OCI-LY3 (cell line): ENCODE data around the gene PCSK4.

Source experiments
- H2AFZ ChIP-seq: fragments of 200-600, 300-600 bp; shearing (Covaris generic); 2 replicates; pipeline ENCODE4 v1.6.0; 2014; ENCODE audit warnings: antibody characterized with exemption, low read depth, low read length
- H3K27ac ChIP-seq: fragments of 200-600, 300-600 bp; sonication (generic); 2 replicates; pipeline ENCODE4 v1.5.1; 2014; ENCODE audit warnings: mild to moderate bottlenecking, low read length, moderate library complexity, mixed read lengths
- H3K27me3 ChIP-seq: fragments of 200-600, 300-600 bp; sonication (generic); 2 replicates; pipeline ENCODE4 v1.6.1; 2014; ENCODE audit warnings: low read depth, low read length, mixed read lengths
- H3K36me3 ChIP-seq: fragments of 200-600, 300-600 bp; sonication (generic); replicated peaks from 2 replicates; pipeline ENCODE3; 2014; ENCODE audit warnings: low read depth, low read length, mixed read lengths
- H3K4me1 ChIP-seq: fragments of 300-600, 200-600 bp; sonication (generic); 2 replicates; pipeline ENCODE4 v1.6.1; 2014; ENCODE audit warnings: low read length, mixed read lengths
- H3K4me2 ChIP-seq: fragments of 200-600, 300-600 bp; sonication (generic); 2 replicates; pipeline ENCODE4 v1.6.1; 2014; ENCODE audit warnings: low read length, mixed read lengths
- H3K4me3 ChIP-seq: fragments of 300-600, 200-600 bp; sonication (generic); 2 replicates; pipeline ENCODE4 v1.5.1; 2014; ENCODE audit warnings: antibody characterized with exemption, mild to moderate bottlenecking, low read length, moderate library complexity
- H3K79me2 ChIP-seq: fragments of 300-600, 200-600 bp; shearing (Covaris generic); 2 replicates; pipeline ENCODE4 v1.6.1; 2014; ENCODE audit warnings: mild to moderate bottlenecking, low read length, mixed read lengths
- H3K9ac ChIP-seq: fragments of 300-600, 200-600 bp; shearing (Covaris generic); 2 replicates; pipeline ENCODE4 v1.6.0; 2014; ENCODE audit warnings: mild to moderate bottlenecking, low read length, moderate library complexity
- H3K9me3 ChIP-seq: fragments of 200-600, 300-600 bp; shearing (Covaris generic); 2 replicates; pipeline ENCODE4 v1.6.1; 2014; ENCODE audit warnings: low read length, mixed read lengths; ENCODE audit not compliant: insufficient read depth
- H4K20me1 ChIP-seq: fragments of 200-600, 300-600 bp; sonication (generic); 2 replicates; pipeline ENCODE4 v1.6.1; 2016; ENCODE audit warnings: low read length, mixed read lengths; ENCODE audit not compliant: insufficient read depth
- CTCF ChIP-seq: fragments of 200-600, 300-600 bp; sonication (generic); IDR thresholded peaks from 2 replicates; pipeline ENCODE4 v1.5.1; 2014; ENCODE audit warnings: antibody characterized with exemption, low read length, low read depth
- EZH2phosphoT487 ChIP-seq: fragments of 200-600 bp; shearing (Covaris generic); IDR thresholded peaks from 2 replicates; pipeline ENCODE4 v1.6.1; 2018; ENCODE audit warnings: antibody characterized with exemption, mixed run types, low read depth

PCSK4 gene

GRCh38 chr19:1451916-1452801 lies 38.0 kb downstream of the PCSK4 start:
- no peaks in the 10 kb centered on the region for H3K4me1 ChIP-seq
- H3K4me3 ChIP-seq, result no peak overlapping the region
- H3K27me3 ChIP-seq, result no peaks in the 10 kb centered on the region
- no peaks in the 10 kb centered on the region for H3K36me3 ChIP-seq
- H4K20me1 ChIP-seq, result no peaks in the 10 kb centered on the region
- no peak overlapping the region for H3K4me2 ChIP-seq
- no peak overlapping the region for H3K9ac ChIP-seq
- no peaks in the 10 kb centered on the region for H3K9me3 ChIP-seq
- H2AFZ ChIP-seq, result no peak overlapping the region
- TF ChIP-seq EZH2phosphoT487, result no peak
- TF ChIP-seq CTCF, result no peak
- no peak overlapping the region for H3K27ac ChIP-seq
- no peaks in the 10 kb centered on the region for H3K79me2 ChIP-seq

- Histone ChIP-seq H3K27ac (no peak overlapping the region), H3K9me3 (no peaks in the 10 kb centered on the region), H2AFZ (no peak overlapping the region), H3K4me1 (no peaks in the 10 kb centered on the region), H3K27me3 (no peaks in the 10 kb centered on the region), H3K79me2 (no peaks in the 10 kb centered on the region), H3K36me3 (no peaks in the 10 kb centered on the region), H3K4me3 (no peak overlapping the region), H3K4me2 (no peak overlapping the region), H3K9ac (no peak overlapping the region), H4K20me1 (no peaks in the 10 kb centered on the region)
- no peak for TF ChIP-seq EZH2phosphoT487
Observed at GRCh38 chr19:1450735-1451731, 39.1 kb downstream of the PCSK4 start.

GRCh38 chr19:1449467-1450442 lies 40.4 kb downstream of the PCSK4 start, which contains the start of gene APC2:
APC2 (plus strand) TSS chr19:1450121; CDS start chr19:1453002, 2,881 bp downstream.
- Histone ChIP-seq H3K27ac (no peak within 1 kb of the TSS), H3K9ac (no peak within 1 kb of the TSS), H2AFZ (no peak within 1 kb of the TSS), H4K20me1 (no peaks in the 10 kb centered on the region), H3K36me3 (no peaks in the 10 kb centered on the region), H3K4me3 (no peak within 1 kb of the TSS), H3K4me1 (peaks cover 1% of the 10 kb centered on the region; the same call in 1 of the 2 replicates), H3K27me3 (no peaks in the 10 kb centered on the region), H3K4me2 (no peak within 1 kb of the TSS), H3K9me3 (no peaks in the 10 kb centered on the region), H3K79me2 (no peaks in the 10 kb centered on the region)
- TF ChIP-seq CTCF (no peak), EZH2phosphoT487 (no peak)

GRCh38 chr19:1447944-1448343 lies 42.2 kb downstream of the PCSK4 start:
- H3K27ac ChIP-seq, result no peak overlapping the region
- no peaks in the 10 kb centered on the region for H3K79me2 ChIP-seq
- H2AFZ ChIP-seq, result no peak overlapping the region
- no peaks in the 10 kb centered on the region for H3K9me3 ChIP-seq
- no peak for TF ChIP-seq CTCF
- no peak for TF ChIP-seq EZH2phosphoT487
- no peak overlapping the region for H3K9ac ChIP-seq
- no peak overlapping the region for H3K4me3 ChIP-seq
- no peaks in the 10 kb centered on the region; the same call in 1 of the 2 replicates for H4K20me1 ChIP-seq
- H3K36me3 ChIP-seq, result peaks cover 3% of the 10 kb centered on the region
- H3K4me1 ChIP-seq, result peaks cover 17% of the 10 kb centered on the region
- no peak overlapping the region for H3K4me2 ChIP-seq
- no peaks in the 10 kb centered on the region for H3K27me3 ChIP-seq
